ENCODE results near the gene CDK14.

Gene CDK14

DNA sequence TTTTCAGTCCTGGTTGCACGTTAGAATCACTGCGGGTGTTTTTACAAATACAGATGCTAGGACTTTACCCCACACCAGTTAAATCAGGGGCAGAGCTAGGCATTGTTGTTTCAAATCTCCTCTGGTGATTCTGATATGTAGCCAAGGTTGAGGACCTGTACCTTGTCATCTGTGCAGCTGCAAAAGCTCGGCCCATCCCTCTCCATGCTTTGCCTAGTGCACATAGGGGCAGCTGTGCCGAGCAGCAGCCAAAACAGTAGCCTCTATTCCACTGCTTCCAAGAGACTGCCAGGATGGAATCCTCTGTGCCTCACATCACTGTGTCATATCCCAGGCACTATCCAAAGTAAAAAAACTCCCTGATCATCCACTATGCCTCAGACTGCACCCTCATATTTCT, 181.3 kb downstream of the CDK14 start:
- peak overlapping the region; percentile 53 for H3K4me2 ChIP-seq (ENCODE audit: low read depth, low read length)
- peaks cover 82% of the 10 kb centered on the region for H3K79me2 ChIP-seq (ENCODE audit: low read length)
- H4K20me1 ChIP-seq (ENCODE audit: insufficient read depth, low read length), result 0 out of 2 replicates have a peak, but pooled peaks cover 3% of the 10 kb centered on the region
- no peaks in the 10 kb centered on the region for H3K27me3 ChIP-seq (replicated peaks; ENCODE audit: insufficient read depth, low read length)
- TF ChIP-seq, protein P1, sequence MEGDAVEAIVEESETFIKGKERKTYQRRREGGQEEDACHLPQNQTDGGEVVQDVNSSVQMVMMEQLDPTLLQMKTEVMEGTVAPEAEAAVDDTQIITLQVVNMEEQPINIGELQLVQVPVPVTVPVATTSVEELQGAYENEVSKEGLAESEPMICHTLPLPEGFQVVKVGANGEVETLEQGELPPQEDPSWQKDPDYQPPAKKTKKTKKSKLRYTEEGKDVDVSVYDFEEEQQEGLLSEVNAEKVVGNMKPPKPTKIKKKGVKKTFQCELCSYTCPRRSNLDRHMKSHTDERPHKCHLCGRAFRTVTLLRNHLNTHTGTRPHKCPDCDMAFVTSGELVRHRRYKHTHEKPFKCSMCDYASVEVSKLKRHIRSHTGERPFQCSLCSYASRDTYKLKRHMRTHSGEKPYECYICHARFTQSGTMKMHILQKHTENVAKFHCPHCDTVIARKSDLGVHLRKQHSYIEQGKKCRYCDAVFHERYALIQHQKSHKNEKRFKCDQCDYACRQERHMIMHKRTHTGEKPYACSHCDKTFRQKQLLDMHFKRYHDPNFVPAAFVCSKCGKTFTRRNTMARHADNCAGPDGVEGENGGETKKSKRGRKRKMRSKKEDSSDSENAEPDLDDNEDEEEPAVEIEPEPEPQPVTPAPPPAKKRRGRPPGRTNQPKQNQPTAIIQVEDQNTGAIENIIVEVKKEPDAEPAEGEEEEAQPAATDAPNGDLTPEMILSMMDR (IDR thresholded peaks at IDR 0.05; ENCODE audit: low read length), result no peak
- TF ChIP-seq EZH2 (optimal IDR thresholded peaks at IDR 0.05; ENCODE audit: low read depth, low read length), result no peak
- peaks cover 30% of the 10 kb centered on the region for H3F3A ChIP-seq (ENCODE audit: insufficient read depth, low read length)
- H3K9me2 ChIP-seq (replicated peaks; ENCODE audit: insufficient read depth, low read length), result no peaks in the 10 kb centered on the region
- peaks cover 50% of the 10 kb centered on the region for H3K4me1 ChIP-seq (ENCODE audit: low read length)
- H2AFZ ChIP-seq (ENCODE audit: low read length), result no peak overlapping the region
- H3K27ac ChIP-seq (ENCODE audit: low read length), result peak overlapping the region; percentile 75
- H3K36me3 ChIP-seq (replicated peaks; ENCODE audit: insufficient read depth, low read length), result peaks cover 4% of the 10 kb centered on the region; the same call in 1 of the 2 replicates
- peak overlapping the region; percentile 17 for H3K4me3 ChIP-seq (ENCODE audit: low read length)
- DNase-seq, result no peak
- H3K9ac ChIP-seq (ENCODE audit: low read length), result peak overlapping the region; percentile 22; the same call in 1 of the 2 replicates
- no peaks in the 10 kb centered on the region for H3K9me3 ChIP-seq (replicated peaks; ENCODE audit: insufficient read depth, low read length)

DNA sequence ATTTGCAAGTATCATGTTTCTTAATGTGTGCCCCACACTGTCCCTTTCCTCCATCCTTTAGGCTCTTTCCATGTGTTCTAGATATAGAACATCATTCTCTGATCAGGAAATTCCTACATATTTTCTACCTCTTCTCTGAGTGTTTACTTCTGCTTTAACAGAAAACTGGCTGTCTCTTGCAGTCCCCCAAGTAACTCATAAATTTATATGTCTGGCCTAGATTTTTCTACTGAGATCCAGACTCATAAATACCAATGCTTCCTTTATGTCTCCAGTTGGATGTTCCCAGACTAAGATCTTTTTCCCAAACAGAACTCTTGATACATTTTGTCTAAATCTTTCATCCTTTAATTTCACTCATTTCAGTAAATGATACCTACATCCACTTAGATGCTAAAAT, 181.8 kb downstream of the CDK14 start:
- no peak for DNase-seq
- TF ChIP-seq, protein P1 (IDR thresholded peaks at IDR 0.05; ENCODE audit: low read length), result no peak
- no peak for TF ChIP-seq EZH2phosphoT487 (IDR thresholded peaks at IDR 0.05; ENCODE audit: low read length)
- TF ChIP-seq EZH2 (optimal IDR thresholded peaks at IDR 0.05; ENCODE audit: low read depth, low read length), result no peak
- peaks cover 82% of the 10 kb centered on the region for H3K79me2 ChIP-seq (ENCODE audit: low read length)
- peak overlapping the region; percentile 75; the same call in 1 of the 2 replicates for H3K27ac ChIP-seq (ENCODE audit: low read length)
- peak overlapping the region; percentile 53 for H3K4me2 ChIP-seq (ENCODE audit: low read depth, low read length)
- no peaks in the 10 kb centered on the region for H3K9me3 ChIP-seq (replicated peaks; ENCODE audit: insufficient read depth, low read length)
- H3F3A ChIP-seq (ENCODE audit: insufficient read depth, low read length), result peaks cover 26% of the 10 kb centered on the region
- H3K36me3 ChIP-seq (replicated peaks; ENCODE audit: insufficient read depth, low read length), result peaks cover 4% of the 10 kb centered on the region; the same call in 1 of the 2 replicates
- no peak overlapping the region; the same call in 1 of the 2 replicates for H3K9ac ChIP-seq (ENCODE audit: low read length)
- H3K9me2 ChIP-seq (replicated peaks; ENCODE audit: insufficient read depth, low read length), result no peaks in the 10 kb centered on the region
- H3K4me3 ChIP-seq (ENCODE audit: low read length), result no peak overlapping the region
- no peaks in the 10 kb centered on the region for H3K27me3 ChIP-seq (replicated peaks; ENCODE audit: insufficient read depth, low read length)
- H2AFZ ChIP-seq (ENCODE audit: low read length), result no peak overlapping the region
- H4K20me1 ChIP-seq (ENCODE audit: insufficient read depth, low read length), result 0 out of 2 replicates have a peak, but pooled peaks cover 3% of the 10 kb centered on the region
- peaks cover 46% of the 10 kb centered on the region for H3K4me1 ChIP-seq (ENCODE audit: low read length)

DNA sequence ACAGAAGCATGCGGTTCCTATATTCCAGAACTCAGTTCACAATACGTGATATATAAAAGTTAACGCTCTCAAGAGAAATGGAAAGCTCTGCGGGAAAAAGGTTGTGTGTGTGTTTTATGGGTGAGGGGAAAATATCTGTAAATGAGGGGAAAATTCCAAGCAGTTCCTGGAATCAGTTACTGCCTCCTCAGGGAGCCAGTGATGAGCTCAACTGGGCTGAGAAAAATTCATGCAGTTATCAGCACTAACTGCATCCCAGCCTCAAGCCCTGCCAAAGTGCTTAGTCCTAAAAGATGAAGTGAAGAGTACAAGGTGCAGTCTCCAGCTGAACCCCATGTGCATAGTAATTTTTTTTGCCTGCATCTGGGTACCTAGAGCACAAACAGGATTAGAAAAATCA, 191.9 kb downstream of the CDK14 start:
- Histone ChIP-seq H2AFZ (ENCODE audit: low read length) (no peak overlapping the region), H3K79me2 (ENCODE audit: low read length) (peaks cover 94% of the 10 kb centered on the region), H3K9me2 (replicated peaks; ENCODE audit: insufficient read depth, low read length) (no peaks in the 10 kb centered on the region), H3K4me3 (ENCODE audit: low read length) (no peak overlapping the region), H3K27ac (ENCODE audit: low read length) (no peak overlapping the region), H4K20me1 (ENCODE audit: insufficient read depth, low read length) (no peaks in the 10 kb centered on the region), H3K4me2 (ENCODE audit: low read depth, low read length) (no peak overlapping the region), H3K9me3 (replicated peaks; ENCODE audit: insufficient read depth, low read length) (no peaks in the 10 kb centered on the region), H3K36me3 (replicated peaks; ENCODE audit: insufficient read depth, low read length) (peaks cover 12% of the 10 kb centered on the region), H3F3A (ENCODE audit: insufficient read depth, low read length) (no peaks in the 10 kb centered on the region), H3K4me1 (ENCODE audit: low read length) (no peaks in the 10 kb centered on the region), H3K27me3 (replicated peaks; ENCODE audit: insufficient read depth, low read length) (no peaks in the 10 kb centered on the region), H3K9ac (ENCODE audit: low read length) (no peak overlapping the region)
- TF ChIP-seq EZH2 (optimal IDR thresholded peaks at IDR 0.05; ENCODE audit: low read depth, low read length) (no peak), EZH2phosphoT487 (IDR thresholded peaks at IDR 0.05; ENCODE audit: low read length) (no peak)
- TF ChIP-seq, protein P1 (IDR thresholded peaks at IDR 0.05; ENCODE audit: low read length), result no peak
- no peak for DNase-seq
